ENCODE measurements around the gene TMEM258. TPM values are rescaled to one million over a fixed set of nuclear protein-coding genes. Genes with fewer than 3 reads are reported as not detected.

The TMEM258 gene
- polyA plus RNA-seq, 1 of the 3 experiments (the other 2 are of a cell fraction): 454 TPM

DNA sequence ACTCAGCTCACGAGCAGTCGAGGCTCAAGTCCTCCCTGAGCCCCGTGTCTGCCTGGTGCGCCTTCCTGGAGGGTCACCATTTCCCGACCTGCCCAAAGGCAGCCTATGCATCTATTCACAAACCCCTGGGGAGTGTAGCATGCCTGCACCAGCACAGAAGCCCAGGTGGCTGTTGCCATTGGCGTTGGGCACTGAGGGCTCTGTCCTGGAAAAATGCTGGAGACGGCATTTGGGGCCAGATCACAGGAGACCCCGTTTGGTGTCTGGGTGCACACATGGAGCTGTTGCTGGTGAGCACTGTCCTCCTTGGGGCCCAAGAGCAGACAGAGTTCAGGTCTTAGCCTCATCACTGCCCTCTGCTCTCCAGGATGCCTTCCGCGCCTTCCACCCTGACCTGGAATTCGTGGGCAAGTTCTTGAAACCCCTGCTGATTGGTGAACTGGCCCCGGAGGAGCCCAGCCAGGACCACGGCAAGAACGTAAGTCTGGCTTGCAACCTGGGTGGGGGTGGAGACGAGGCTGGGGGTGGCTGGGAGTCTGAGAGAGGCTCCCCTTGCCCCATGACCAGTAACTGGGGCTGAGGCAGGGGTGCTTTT lies 45.1 kb upstream of the TMEM258 start:
- 95% methylated on average over 12 of the region's 15 CpGs for WGBS (ENCODE audit: low lambda C conversion rate)
- Histone ChIP-seq H3K4me3 (ENCODE audit: low read depth in 2 of 2, low read length in 1 of 2) (no peak overlapping the region), H3K36me3 (replicated peaks in 1 of 2; ENCODE audit: control insufficient read depth in 1 of 2, insufficient read depth in 2 of 2, low read length in 1 of 2) (peaks cover 5 to 35% of the 10 kb centered on the region in 2 experiments), H3K4me2 (no peak overlapping the region), H3K9me3 (no peaks in the 10 kb centered on the region), H3F3A (replicated peaks; ENCODE audit: insufficient read depth) (no peaks in the 10 kb centered on the region), H3K27me3 (ENCODE audit: insufficient read depth) (no peaks in the 10 kb centered on the region), H4K20me1 (ENCODE audit: insufficient read depth) (no peaks in the 10 kb centered on the region; the same call in 1 of the 2 replicates), H3K27ac (ENCODE audit: low read depth in 2 of 2, low read length in 1 of 2) (peak overlapping the region in 1 of 2 experiments; percentile 8; a peak in 1 of 4 replicates), H3K4me1 (ENCODE audit: control insufficient read depth in 1 of 2, insufficient read depth in 2 of 2, low read depth in 1 of 2, low read length in 1 of 2) (peaks cover 25 to 26% of the 10 kb centered on the region in 2 experiments; a peak in 2 of 4 replicates), H3K9ac (no peak overlapping the region), H2AFZ (ENCODE audit: low read depth) (no peak overlapping the region), H3K9me2 (no peaks in the 10 kb centered on the region), H3K79me2 (ENCODE audit: insufficient read depth) (peaks cover 15% of the 10 kb centered on the region; the same call in 1 of the 2 replicates)
- POLR2A ChIA-PET: interaction anchor here (1.9 kb wide), 1 partner anchor 40 kb away, joined by 3 read pairs; no protein-coding TSS in a partner anchor
- CTCF ChIA-PET: interaction anchor here (1.4 to 1.7 kb wide), 4 partner anchors 9 to 111 kb away, joined by 4 to 5 read pairs (median 4); no protein-coding TSS in a partner anchor
- peak; percentile 10 for DNase-seq
- TF ChIP-seq RAD21 (IDR thresholded peaks at IDR 0.05; ENCODE audit: low read length) (no peak), FOXJ3 (CRISPR knock-in tag; IDR thresholded peaks at IDR 0.05) (no peak), RXRA (IDR thresholded peaks at IDR 0.05; ENCODE audit: borderline replicate concordance, low read depth) (no peak), POLR2AphosphoS5 (IDR thresholded peaks at IDR 0.05; ENCODE audit: low read depth, low read length) (no peak), FOSL2 (IDR thresholded peaks at IDR 0.05; ENCODE audit: borderline replicate concordance, low read depth) (no peak), TCF12 (IDR thresholded peaks at IDR 0.05) (no peak), RCOR1 (IDR thresholded peaks at IDR 0.05; ENCODE audit: low read length) (no peak), MXI1 (IDR thresholded peaks at IDR 0.05; ENCODE audit: low read depth, low read length) (no peak), ELF1 (IDR thresholded peaks at IDR 0.05) (no peak), EZH2phosphoT487 (IDR thresholded peaks at IDR 0.05; ENCODE audit: borderline replicate concordance, low read depth) (no peak), NFIC (IDR thresholded peaks at IDR 0.05; ENCODE audit: borderline replicate concordance) (no peak), SMC3 (IDR thresholded peaks at IDR 0.05; ENCODE audit: low read depth, low read length) (no peak), GATA2 (CRISPR knock-in tag; IDR thresholded peaks at IDR 0.05) (no peak)
- TF ChIP-seq, protein P1, sequence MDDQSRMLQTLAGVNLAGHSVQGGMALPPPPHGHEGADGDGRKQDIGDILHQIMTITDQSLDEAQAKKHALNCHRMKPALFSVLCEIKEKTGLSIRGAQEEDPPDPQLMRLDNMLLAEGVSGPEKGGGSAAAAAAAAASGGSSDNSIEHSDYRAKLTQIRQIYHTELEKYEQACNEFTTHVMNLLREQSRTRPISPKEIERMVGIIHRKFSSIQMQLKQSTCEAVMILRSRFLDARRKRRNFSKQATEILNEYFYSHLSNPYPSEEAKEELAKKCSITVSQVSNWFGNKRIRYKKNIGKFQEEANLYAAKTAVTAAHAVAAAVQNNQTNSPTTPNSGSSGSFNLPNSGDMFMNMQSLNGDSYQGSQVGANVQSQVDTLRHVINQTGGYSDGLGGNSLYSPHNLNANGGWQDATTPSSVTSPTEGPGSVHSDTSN (IDR thresholded peaks at IDR 0.05): no peak
- TF ChIP-seq, protein P2, sequence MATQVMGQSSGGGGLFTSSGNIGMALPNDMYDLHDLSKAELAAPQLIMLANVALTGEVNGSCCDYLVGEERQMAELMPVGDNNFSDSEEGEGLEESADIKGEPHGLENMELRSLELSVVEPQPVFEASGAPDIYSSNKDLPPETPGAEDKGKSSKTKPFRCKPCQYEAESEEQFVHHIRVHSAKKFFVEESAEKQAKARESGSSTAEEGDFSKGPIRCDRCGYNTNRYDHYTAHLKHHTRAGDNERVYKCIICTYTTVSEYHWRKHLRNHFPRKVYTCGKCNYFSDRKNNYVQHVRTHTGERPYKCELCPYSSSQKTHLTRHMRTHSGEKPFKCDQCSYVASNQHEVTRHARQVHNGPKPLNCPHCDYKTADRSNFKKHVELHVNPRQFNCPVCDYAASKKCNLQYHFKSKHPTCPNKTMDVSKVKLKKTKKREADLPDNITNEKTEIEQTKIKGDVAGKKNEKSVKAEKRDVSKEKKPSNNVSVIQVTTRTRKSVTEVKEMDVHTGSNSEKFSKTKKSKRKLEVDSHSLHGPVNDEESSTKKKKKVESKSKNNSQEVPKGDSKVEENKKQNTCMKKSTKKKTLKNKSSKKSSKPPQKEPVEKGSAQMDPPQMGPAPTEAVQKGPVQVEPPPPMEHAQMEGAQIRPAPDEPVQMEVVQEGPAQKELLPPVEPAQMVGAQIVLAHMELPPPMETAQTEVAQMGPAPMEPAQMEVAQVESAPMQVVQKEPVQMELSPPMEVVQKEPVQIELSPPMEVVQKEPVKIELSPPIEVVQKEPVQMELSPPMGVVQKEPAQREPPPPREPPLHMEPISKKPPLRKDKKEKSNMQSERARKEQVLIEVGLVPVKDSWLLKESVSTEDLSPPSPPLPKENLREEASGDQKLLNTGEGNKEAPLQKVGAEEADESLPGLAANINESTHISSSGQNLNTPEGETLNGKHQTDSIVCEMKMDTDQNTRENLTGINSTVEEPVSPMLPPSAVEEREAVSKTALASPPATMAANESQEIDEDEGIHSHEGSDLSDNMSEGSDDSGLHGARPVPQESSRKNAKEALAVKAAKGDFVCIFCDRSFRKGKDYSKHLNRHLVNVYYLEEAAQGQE (IDR thresholded peaks at IDR 0.05; ENCODE audit: low read depth, low read length): no peak
- TF ChIP-seq, protein P3, sequence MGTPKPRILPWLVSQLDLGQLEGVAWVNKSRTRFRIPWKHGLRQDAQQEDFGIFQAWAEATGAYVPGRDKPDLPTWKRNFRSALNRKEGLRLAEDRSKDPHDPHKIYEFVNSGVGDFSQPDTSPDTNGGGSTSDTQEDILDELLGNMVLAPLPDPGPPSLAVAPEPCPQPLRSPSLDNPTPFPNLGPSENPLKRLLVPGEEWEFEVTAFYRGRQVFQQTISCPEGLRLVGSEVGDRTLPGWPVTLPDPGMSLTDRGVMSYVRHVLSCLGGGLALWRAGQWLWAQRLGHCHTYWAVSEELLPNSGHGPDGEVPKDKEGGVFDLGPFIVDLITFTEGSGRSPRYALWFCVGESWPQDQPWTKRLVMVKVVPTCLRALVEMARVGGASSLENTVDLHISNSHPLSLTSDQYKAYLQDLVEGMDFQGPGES (IDR thresholded peaks at IDR 0.05; ENCODE audit: low read depth, low read length): no peak
- TF ChIP-seq, protein P4, sequence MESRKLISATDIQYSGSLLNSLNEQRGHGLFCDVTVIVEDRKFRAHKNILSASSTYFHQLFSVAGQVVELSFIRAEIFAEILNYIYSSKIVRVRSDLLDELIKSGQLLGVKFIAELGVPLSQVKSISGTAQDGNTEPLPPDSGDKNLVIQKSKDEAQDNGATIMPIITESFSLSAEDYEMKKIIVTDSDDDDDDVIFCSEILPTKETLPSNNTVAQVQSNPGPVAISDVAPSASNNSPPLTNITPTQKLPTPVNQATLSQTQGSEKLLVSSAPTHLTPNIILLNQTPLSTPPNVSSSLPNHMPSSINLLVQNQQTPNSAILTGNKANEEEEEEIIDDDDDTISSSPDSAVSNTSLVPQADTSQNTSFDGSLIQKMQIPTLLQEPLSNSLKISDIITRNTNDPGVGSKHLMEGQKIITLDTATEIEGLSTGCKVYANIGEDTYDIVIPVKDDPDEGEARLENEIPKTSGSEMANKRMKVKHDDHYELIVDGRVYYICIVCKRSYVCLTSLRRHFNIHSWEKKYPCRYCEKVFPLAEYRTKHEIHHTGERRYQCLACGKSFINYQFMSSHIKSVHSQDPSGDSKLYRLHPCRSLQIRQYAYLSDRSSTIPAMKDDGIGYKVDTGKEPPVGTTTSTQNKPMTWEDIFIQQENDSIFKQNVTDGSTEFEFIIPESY (IDR thresholded peaks at IDR 0.05; ENCODE audit: borderline replicate concordance, low read depth): no peak

Measured in SK-N-SH (cell line).